Measurements from ENCODE around the gene SNRPB. TPM values are rescaled to one million over a fixed set of nuclear protein-coding genes. Genes with fewer than 3 reads are reported as not detected.

The SNRPB gene
- total RNA-seq (2014; rRNA removed) (664 and 677 TPM in 2 replicates), Bru-seq, nascent RNA (percentile 97 among the genes with signal in this experiment), BruChase-seq, experiment 1, labeled RNA remaining after a 6-hour chase (percentile 98 among the genes with signal in this experiment), BruChase-seq, experiment 2, labeled RNA remaining after a 2-hour chase (percentile 96 among the genes with signal in this experiment)
- long read RNA-seq, transcript SNRPB-202 (7 exons, 1,008 nt), result minor isoform, 84 of 249 reads
- long read RNA-seq, transcript SNRPB-201 (7 exons, 1,154 nt), result major isoform, 124 of 249 reads
- long read RNA-seq, partial matches to known transcripts, result 35 of 249 reads
- long read RNA-seq, other reads (novel, unspliced or antisense), result 6 of 249 reads

DNA sequence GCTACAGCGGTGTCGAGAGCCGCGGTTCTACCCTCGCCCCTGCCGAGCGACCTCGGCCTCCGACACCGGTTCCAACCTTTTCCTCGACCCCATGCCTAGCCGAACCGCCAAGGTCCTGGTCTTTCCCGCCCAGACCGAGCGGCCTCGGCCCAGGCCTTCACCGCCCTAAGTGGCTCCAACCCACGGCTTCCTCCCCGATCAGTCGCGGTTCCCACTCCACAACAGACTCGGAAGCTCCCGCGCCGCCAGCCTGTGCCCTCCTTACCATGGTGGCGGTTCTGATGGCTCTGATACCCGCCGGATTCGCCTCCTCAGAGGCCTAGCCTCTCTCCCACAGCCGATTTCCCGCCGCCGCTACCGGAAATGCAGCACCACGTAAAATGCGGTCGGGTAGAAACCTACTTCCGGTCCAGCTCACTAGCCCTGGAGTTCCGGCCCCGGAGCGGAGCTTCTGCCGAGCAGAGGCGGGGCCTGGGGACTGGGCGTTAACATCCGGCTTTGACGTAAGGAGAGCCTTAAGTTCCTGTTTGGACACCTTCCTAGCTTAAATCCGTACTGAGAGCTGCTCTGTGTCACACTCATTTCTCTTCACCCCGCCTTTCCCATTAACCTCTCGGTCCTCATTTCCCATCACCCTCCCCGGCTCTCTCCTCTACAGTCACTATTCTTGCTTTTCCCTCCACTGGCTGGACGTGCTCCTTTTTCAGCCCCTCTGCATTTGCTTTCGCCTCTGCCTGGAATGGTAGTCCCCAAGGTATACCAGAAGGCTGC is at the start of gene SNRPB:
SNRPB (minus strand) TSS at position 367 of the 771 bp plus-strand sequence; CDS start at position 268, 99 bp downstream.
- H2AFZ ChIP-seq (ENCODE audit: low read length), result peak within 1 kb of the TSS; percentile 76

DNA sequence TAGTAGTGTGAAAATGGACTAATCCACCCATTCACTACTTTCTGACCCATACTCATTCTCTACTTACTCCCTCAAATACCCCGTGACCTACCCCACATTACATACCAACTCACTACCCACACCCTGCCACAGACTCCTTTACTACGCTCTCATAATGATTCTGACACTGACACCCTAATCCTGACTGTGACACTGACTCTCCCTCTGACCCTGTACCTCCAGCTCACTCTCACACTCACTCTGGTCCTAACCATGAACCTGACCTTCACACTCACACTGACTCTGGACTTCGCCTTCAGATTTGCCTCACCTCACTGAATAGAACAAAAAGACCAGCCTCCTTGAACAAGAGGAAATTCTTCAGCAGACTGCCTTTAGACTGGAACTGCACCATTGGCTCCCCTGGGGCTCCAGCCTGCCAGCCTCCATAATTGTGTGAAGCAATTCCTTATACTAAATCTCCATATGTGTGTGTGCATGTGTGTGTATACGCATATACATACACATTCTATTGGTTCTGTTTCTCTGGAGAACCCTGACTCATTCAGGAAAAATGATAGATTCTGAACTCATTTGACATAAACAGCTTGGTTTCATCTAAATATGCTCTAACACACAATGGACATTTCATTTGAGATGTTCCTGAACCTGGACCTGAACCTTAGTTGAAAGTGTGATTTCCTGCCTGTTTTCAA is 48.7 kb upstream of the SNRPB start:
- ATAC-seq (no peak), DNase-seq (no peak)
- Histone ChIP-seq H2AFZ (ENCODE audit: low read length) (no peak overlapping the region), H3K9me3 (ENCODE audit: low read length) (no peaks in the 10 kb centered on the region), H3K9ac (ENCODE audit: low read length) (no peak overlapping the region), H3K4me2 (ENCODE audit: low read length) (no peak overlapping the region), H3K36me3 (ENCODE audit: low read depth, low read length) (no peaks in the 10 kb centered on the region), H3K9me2 (replicated peaks; ENCODE audit: low read length) (no peaks in the 10 kb centered on the region), H3K27me3 (ENCODE audit: low read length) (no peaks in the 10 kb centered on the region), H3K27ac (ENCODE audit: low read length) (no peak overlapping the region), H3F3A (ENCODE audit: low read length, unreplicated experiment) (no peaks in the 10 kb centered on the region), H3K4me3 (ENCODE audit: low read length) (no peak overlapping the region), H4K20me1 (ENCODE audit: low read length) (no peaks in the 10 kb centered on the region), H3K79me2 (ENCODE audit: low read length) (no peaks in the 10 kb centered on the region), H3K4me1 (ENCODE audit: insufficient read depth, low read length) (no peaks in the 10 kb centered on the region)
- POLR2A ChIA-PET (ENCODE audit: unreplicated experiment), result no interaction called here
- BruUV-seq (replicated peaks), result no TSS peak
- intact Hi-C loops (cut with micrococcal nuclease), result no loop called here
- CTCF ChIA-PET, result no interaction called here
- no peak for TF ChIP-seq EZH2 (IDR thresholded peaks at IDR 0.05; ENCODE audit: low read length, unreplicated experiment)
- TF ChIP-seq, protein P1, sequence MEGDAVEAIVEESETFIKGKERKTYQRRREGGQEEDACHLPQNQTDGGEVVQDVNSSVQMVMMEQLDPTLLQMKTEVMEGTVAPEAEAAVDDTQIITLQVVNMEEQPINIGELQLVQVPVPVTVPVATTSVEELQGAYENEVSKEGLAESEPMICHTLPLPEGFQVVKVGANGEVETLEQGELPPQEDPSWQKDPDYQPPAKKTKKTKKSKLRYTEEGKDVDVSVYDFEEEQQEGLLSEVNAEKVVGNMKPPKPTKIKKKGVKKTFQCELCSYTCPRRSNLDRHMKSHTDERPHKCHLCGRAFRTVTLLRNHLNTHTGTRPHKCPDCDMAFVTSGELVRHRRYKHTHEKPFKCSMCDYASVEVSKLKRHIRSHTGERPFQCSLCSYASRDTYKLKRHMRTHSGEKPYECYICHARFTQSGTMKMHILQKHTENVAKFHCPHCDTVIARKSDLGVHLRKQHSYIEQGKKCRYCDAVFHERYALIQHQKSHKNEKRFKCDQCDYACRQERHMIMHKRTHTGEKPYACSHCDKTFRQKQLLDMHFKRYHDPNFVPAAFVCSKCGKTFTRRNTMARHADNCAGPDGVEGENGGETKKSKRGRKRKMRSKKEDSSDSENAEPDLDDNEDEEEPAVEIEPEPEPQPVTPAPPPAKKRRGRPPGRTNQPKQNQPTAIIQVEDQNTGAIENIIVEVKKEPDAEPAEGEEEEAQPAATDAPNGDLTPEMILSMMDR (conservative IDR thresholded peaks at IDR 0.05; ENCODE audit: low read depth, low read length), result no peak
- TF ChIP-seq EZH2phosphoT487 (IDR thresholded peaks at IDR 0.05; ENCODE audit: borderline replicate concordance, low read length), result no peak

More for the DNA sequence above, at the start of gene SNRPB:
- Histone ChIP-seq H4K20me1 (ENCODE audit: low read length) (peaks cover 43% of the 10 kb centered on the region), H3K27ac (ENCODE audit: low read length) (peak within 1 kb of the TSS; percentile 71), H3K4me3 (ENCODE audit: low read length) (peak within 1 kb of the TSS; percentile 99), H3K79me2 (ENCODE audit: low read length) (peaks cover 50% of the 10 kb centered on the region), H3K9me3 (ENCODE audit: low read length) (no peaks in the 10 kb centered on the region), H3F3A (ENCODE audit: low read length, unreplicated experiment) (no peaks in the 10 kb centered on the region), H3K27me3 (ENCODE audit: low read length) (no peaks in the 10 kb centered on the region), H3K4me2 (ENCODE audit: low read length) (peak within 1 kb of the TSS; percentile 96), H3K9me2 (replicated peaks; ENCODE audit: low read length) (no peaks in the 10 kb centered on the region), H3K36me3 (ENCODE audit: low read depth, low read length) (peaks cover 39% of the 10 kb centered on the region), H3K4me1 (ENCODE audit: insufficient read depth, low read length) (peaks cover 20% of the 10 kb centered on the region), H3K9ac (ENCODE audit: low read length) (peak within 1 kb of the TSS; percentile 99)
- ATAC-seq (peak; percentile 97), DNase-seq (peak; percentile 99)
- intact Hi-C loops (cut with micrococcal nuclease), result loop anchor here (1.0 kb wide), 1 partner anchor 39 kb away; no protein-coding TSS in a partner anchor
- TSS peak; percentile 73 for BruUV-seq (replicated peaks)
- POLR2A ChIA-PET (ENCODE audit: unreplicated experiment), result interaction anchor here (0.5 to 1.0 kb wide), 7 partner anchors 9 to 622 kb away, joined by 3 to 5 read pairs (median 3); no protein-coding TSS in a partner anchor
- CTCF ChIA-PET, result interaction anchor here (0.7 to 1.4 kb wide), 4 partner anchors 16 to 59 kb away, joined by 3 to 6 read pairs (median 4); no protein-coding TSS in a partner anchor
- TF ChIP-seq, protein P1 (conservative IDR thresholded peaks at IDR 0.05; ENCODE audit: low read depth, low read length), result no peak
- no peak for TF ChIP-seq EZH2phosphoT487 (IDR thresholded peaks at IDR 0.05; ENCODE audit: borderline replicate concordance, low read length)
- no peak for TF ChIP-seq EZH2 (IDR thresholded peaks at IDR 0.05; ENCODE audit: low read length, unreplicated experiment)

All from PC-3 (cell line).